OCI-M2 (cell line): Measurements from ENCODE around the gene C5.
"Not testable (repeated sequence)": the region's sequence is repeated elsewhere in the genome, so short reads cannot be mapped to it uniquely, and the experiment has no call there.

Source experiments
- DNase-seq: peaks from one replicate; lab custom pipeline; 2025; ENCODE audit not compliant: unreplicated experiment; lab: John Stamatoyannopoulos, UW

Gene C5

GRCh38 chr9:121053544-121053943 lies 3.5 kb upstream of the C5 start:
- DNase-seq: no peak

DNA sequence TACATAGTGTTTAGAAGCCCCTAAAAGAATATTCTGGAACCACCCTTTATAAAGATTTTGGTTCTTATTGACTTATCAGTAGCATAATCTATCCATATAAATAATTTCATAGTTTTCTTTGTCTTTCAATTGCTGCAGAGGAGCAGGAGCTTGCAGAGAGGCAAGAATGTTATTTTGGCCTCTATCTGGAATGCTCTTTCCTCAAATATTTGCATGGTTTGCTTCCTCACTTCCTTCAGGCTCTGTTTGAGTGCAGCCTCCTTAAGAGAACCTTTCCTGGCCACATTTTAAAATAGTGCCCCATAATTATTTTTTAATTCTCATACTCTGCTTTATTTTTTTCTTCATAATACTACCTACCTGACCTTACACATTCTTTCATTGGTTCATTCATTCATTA lies 1.5 kb downstream of the C5 start:
- no peak for DNase-seq

GRCh38 chr9:121048175-121048574 lies 1.9 kb downstream of the C5 start:
- no peak for DNase-seq

DNA sequence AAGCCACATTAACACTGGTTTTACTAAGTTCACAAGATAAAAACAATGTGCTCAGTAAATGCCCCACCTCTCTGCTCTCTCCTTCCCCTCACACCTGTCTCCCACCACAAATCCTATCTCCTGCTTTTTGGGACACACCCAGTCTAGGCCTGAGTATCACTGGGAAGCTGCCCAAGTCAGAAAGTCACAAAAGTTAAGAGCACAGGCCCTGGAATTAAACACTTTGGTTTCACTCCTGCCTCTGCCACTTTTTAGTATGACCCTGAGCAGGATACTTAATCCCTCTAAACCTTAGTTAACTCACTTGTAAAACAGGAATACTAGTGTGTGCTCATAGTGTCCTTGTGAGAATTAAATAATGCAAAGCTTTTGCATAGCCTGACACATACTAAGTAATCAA lies 11.3 kb downstream of the C5 start:
- DNase-seq: no peak

- DNase-seq: no peak
Observed at GRCh38 chr9:121038362-121038761, 11.7 kb downstream of the C5 start.

- DNase-seq: not testable (repeated sequence)
Observed at GRCh38 chr9:121035717-121036116, 14.4 kb downstream of the C5 start.

DNA sequence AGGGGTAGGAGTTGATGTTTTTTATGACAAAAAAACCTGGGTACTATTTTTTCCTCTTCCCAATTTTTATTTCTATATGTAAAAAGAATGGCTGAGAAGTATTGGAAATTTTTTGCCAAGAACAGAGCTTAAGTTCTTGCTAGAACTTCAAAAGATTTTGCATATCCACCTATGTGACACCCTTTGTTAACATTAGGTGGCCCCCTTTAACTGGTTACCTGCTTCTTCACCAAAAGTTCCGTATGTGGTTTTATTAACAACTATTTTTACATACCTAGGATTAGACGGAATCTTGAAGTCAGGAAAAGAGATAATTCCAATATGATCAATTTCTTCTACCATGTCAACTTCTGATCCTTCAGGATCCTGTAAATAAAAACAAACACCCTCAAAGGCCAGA lies 15.5 kb downstream of the C5 start:
- DNase-seq: no peak

DNA sequence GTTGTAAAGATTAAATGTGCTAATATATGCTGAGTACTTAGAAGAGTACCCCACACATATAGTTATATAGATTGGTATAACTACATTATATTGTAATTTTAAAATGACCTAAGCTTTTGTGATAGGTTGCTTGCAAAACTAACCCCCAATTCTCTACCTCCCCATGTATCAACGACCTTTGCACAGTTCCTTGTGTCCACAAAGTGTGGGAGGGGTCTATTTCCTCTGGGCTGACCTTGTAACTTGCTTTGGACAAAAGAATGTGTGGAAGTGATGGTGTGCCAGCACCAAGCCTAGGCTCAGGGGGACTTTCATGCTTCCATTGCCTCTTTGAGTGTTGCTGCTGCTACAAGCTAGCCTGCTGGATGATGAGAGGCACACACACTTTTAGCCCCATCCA lies 20.6 kb downstream of the C5 start:
- DNase-seq: no peak

GRCh38 chr9:121028285-121028684 lies 21.8 kb downstream of the C5 start:
- DNase-seq: not testable (repeated sequence)

- no peak for DNase-seq
Observed at GRCh38 chr9:121026768-121027167, 23.3 kb downstream of the C5 start.

GRCh38 chr9:121026260-121026691 lies 23.8 kb downstream of the C5 start:
- DNase-seq: no peak

GRCh38 chr9:121024237-121024636 lies 25.8 kb downstream of the C5 start:
- DNase-seq: no peak

GRCh38 chr9:121023064-121023463 lies 27.0 kb downstream of the C5 start:
- no peak for DNase-seq

- no peak for DNase-seq
Observed at GRCh38 chr9:121021301-121021700, 28.8 kb downstream of the C5 start.

GRCh38 chr9:121019273-121019672 lies 30.8 kb downstream of the C5 start:
- no peak for DNase-seq

- DNase-seq: no peak
Observed at GRCh38 chr9:121013911-121014310, 36.2 kb downstream of the C5 start.

DNA sequence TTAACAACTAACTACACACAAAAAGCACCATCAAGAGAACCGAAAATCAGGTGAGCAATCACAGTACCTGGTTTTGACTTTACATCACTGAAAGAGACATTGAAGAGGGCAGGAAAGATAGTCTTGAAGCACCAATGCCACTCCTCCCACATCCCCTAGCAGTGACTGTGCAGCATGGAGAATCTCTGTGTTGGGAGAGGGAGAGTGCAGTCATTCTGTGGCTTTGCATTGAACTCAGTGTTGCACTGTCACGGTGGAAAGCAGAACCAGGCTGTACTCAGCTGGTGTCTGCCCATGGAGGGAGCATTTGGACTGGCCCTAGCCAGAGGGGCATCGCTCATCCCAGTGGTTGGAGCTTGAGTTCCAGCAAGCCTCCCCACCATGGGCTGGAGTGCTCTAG lies 40.4 kb downstream of the C5 start:
- DNase-seq: no peak

DNA sequence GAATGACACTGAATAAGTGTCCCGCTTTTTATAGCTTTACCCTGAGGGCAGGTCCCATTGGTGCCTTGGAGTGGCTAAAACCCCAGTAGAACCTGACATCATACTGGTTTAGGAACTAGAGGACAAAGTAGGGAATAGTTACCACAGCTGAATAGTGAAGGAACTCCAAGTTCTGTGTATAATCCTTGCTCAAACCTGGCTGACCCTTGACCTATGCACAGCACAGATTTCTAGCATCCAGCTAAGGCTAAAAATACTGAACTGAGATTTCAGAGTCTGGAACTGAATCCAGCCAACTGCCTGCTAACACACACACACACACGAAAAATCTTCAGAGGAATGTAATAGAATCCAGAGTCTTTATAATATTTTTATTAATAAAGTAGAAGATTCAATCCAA lies 50.8 kb downstream of the C5 start:
- DNase-seq: no peak

- no peak for DNase-seq
Observed at GRCh38 chr9:120998111-120998510, 52.0 kb downstream of the C5 start.

- DNase-seq: no peak
Observed at GRCh38 chr9:120997502-120997901, 52.6 kb downstream of the C5 start.

DNA sequence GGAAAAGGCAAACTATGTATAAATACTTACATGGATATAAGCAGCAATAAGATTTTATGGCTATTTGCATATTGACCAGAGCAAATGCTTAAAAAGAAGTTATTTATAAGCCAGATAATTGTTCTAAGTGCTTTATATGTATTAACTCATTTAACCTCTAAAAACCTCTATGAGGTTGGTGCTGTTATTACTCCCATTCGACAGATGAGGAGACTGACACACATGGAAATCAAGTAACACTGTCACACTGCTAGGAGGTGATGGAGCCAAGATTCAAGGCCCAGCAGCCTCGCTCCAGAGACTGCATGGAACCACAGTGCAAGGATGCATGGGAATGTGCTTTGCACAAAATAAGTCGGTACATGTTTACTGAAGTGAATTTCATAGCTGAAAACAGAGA lies 53.7 kb downstream of the C5 start:
- no peak for DNase-seq

DNA sequence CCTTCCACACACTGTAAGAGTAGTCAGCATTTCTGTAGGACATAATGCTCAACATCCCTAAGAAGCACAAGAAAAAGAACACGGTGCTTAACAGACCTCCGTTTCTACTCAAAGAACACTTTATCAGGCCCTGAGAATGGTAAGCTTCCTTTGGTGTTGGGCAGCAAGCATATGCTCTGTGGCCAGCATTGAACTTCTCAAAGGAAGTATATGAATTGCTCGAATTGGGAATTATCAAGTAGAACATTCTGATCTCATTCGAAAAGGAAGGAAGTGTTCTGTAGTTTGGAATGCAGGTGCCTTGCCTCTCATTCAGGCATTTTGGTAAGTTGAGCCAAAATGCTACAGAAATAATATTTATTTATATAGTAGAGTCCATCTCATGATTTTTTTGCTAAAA lies 61.0 kb downstream of the C5 start:
- DNase-seq: no peak

DNA sequence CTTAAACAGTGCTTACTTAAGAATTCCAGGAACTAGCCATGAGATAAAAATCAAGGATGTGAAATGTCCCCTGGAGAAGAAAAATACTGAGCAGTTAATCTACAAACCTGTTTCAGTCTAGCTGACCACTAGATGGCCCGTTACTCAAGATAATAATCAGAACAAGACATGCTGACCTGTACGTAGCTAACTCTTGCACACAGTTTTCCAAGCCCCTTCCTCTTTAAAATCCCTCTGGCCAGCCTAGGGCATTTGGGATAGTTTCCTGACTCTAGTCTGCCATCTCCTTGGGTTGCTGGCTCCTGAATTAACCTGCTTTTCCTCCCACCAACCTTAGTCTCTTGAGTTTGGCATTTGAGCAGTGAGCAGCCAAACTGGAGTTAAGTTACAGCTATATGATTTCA lies 64.3 kb downstream of the C5 start:
- no peak for DNase-seq

DNA sequence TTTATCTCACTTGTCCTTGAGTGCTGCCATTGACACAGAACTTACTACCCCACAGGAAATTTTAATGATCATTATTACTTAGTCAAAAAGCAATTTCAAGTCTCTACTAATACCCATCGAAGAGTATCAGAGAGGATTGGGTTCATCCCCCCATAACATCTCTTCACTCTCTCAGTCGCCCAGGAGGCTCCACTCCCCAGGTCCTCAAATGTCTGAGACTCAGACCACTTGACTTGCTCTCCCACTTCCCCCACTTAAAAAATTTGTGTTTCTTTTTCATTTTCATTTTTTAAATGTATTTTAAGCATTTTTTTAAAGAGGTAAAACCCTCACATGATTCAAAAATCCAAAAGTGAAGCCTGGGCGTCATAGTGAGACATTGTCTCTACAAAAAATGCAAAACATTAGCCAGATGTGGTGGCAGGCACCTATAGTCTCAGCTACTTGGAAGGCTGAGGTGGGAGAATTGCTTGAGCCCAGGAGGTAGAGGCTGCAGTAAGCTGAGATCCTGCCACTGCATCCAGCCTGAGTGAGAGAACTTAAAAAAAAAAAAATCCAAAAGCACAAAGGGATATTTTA lies 66.7 kb downstream of the C5 start:
- no peak for DNase-seq
